Measurements from ENCODE around the gene CLVS2. TPM values are rescaled to one million over a fixed set of nuclear protein-coding genes. Genes with fewer than 3 reads are reported as not detected.

The CLVS2 gene
- total and polyA plus RNA-seq, 2 of the 4 experiments (the other 2 are of a cell fraction), result 0.02 TPM; not detected in 1

DNA sequence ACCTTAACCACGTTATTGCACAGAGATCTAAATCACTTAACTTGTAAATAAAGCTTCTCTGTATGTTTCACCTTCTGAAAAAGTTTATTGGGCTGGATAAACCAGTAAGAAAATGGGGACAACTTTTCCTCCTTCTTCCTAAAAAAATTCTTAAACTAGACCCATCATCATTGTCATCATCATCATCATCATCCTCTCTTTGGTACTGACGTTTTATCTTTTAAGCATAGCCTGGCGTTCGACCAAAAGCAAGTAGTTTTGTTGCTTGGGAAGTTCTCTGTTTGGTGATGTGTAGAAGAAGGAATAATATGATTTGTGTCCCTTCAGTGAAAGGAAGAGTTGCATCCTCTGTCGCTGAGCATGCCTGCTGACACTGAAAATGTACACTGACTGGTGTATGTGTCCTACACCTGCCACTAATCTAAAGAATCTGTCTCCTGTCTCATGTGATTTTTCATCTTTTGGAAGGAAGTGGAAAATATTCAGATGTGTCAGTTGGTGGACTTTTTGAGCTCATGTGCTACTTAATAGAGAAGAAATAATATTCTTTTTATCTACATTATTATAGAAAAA, 2.5 kb downstream of the CLVS2 start:
- POLR2A ChIA-PET (ENCODE audit: unreplicated experiment), result no interaction called here
- H3K27ac ChIP-seq (ENCODE audit: insufficient read depth, low read length), result no peak overlapping the region

More for the DNA sequence above, 2.5 kb downstream of the CLVS2 start:
- no peak overlapping the region for H2AK9ac ChIP-seq (replicated peaks; ENCODE audit: low read depth, low read length, poor library complexity)
- H4K8ac ChIP-seq (ENCODE audit: low read depth in 2 of 2, low read length in 2 of 2), result no peak overlapping the region
- no peaks in the 10 kb centered on the region for H3K4me1 ChIP-seq (ENCODE audit: control insufficient read depth, insufficient read depth, low read length)
- no peak overlapping the region for H2BK5ac ChIP-seq (ENCODE audit: low read depth, low read length, poor library complexity, severe bottlenecking)
- no CpG with 5 or more reads among the region's 5 CpGs for WGBS, 2 experiments (ENCODE audit: extremely low coverage in 2 of 2, insufficient read length in 1 of 2)
- H3K9me3 ChIP-seq (ENCODE audit: control insufficient read depth, insufficient read depth, low read length), result peaks cover 2% of the 10 kb centered on the region; the same call in 1 of the 2 replicates
- H3K4me2 ChIP-seq (ENCODE audit: low read depth, low read length), result no peak overlapping the region
- no peak overlapping the region for H2BK15ac ChIP-seq (ENCODE audit: low read depth, low read length)
- H2BK20ac ChIP-seq (ENCODE audit: low read depth, low read length), result no peak overlapping the region
- in situ Hi-C loops (cut with MboI; ENCODE audit: low sequenced_read_pairs) (no loop called here), intact Hi-C loops (cut with micrococcal nuclease) (no loop called here), dilution Hi-C loops (cut with HindIII; ENCODE audit: low sequenced_read_pairs, unreplicated experiment) (no loop called here)
- H3K9ac ChIP-seq (ENCODE audit: low read depth, low read length), result no peak overlapping the region
- no TSS peak for BruUV-seq (replicated peaks)
- ATAC-seq (ENCODE audit: low read depth) (no peak), DNase-seq (no peak)
- no peak overlapping the region for H2AFZ ChIP-seq (replicated peaks; ENCODE audit: low read length, poor library complexity)
- peaks cover 2% of the 10 kb centered on the region; the same call in 1 of the 2 replicates for H3K27me3 ChIP-seq (ENCODE audit: control insufficient read depth, insufficient read depth, low read length)
- no peaks in the 10 kb centered on the region for H3K9me1 ChIP-seq (ENCODE audit: insufficient read depth, low read length)
- no peak overlapping the region for H3K23ac ChIP-seq (ENCODE audit: low read depth, low read length)
- no peak overlapping the region for H3K4ac ChIP-seq (ENCODE audit: low read depth, low read length)
- no peak for TF ChIP-seq NFE2L2 (IDR thresholded peaks at IDR 0.05; ENCODE audit: low read depth, low read length)
- no peak overlapping the region for H4K5ac ChIP-seq (ENCODE audit: low read depth, low read length)
- H4K20me1 ChIP-seq (ENCODE audit: insufficient read depth, low read length), result no peaks in the 10 kb centered on the region
- H3K56ac ChIP-seq (ENCODE audit: extremely low read depth, insufficient read depth, low read length), result no peak overlapping the region
- H4K91ac ChIP-seq (ENCODE audit: insufficient read depth, low read depth, low read length), result no peak overlapping the region
- CTCF ChIA-PET, result no interaction called here
- H2BK120ac ChIP-seq (ENCODE audit: low read depth, low read length), result no peak overlapping the region
- H3K36me3 ChIP-seq (ENCODE audit: control insufficient read depth, insufficient read depth, low read length), result no peaks in the 10 kb centered on the region
- no peaks in the 10 kb centered on the region for H3K79me1 ChIP-seq (ENCODE audit: low read depth in 1 of 2, low read length in 2 of 2)
- H2AK5ac ChIP-seq (ENCODE audit: low read depth, low read length), result no peak overlapping the region
- H3K4me3 ChIP-seq (ENCODE audit: insufficient read depth, low read depth, low read length), result no peak overlapping the region
- H3K14ac ChIP-seq (replicated peaks; ENCODE audit: low read depth, low read length), result no peak overlapping the region
- H3K18ac ChIP-seq (ENCODE audit: low read depth, low read length), result no peak overlapping the region
